Uterus (tissue), 4 donors: Measurements from ENCODE around the gene CELSR1. TPM values are rescaled to one million over a fixed set of nuclear protein-coding genes. Genes with fewer than 3 reads are reported as not detected.

Source experiments
- DNase-seq, 2 donors: peaks; one replicate each; pipeline ENCODE4 v3.0.0-alpha.2; 2019 to 2020
- H3K27ac ChIP-seq, 2 donors: fragments of 200-600 bp; sonication (generic); 1 replicate in 1 of 2; 2 replicates in 1 of 2; pipeline ENCODE4 v1.5.1; 2016 to 2018
- H3K27me3 ChIP-seq, 2 donors: fragments of 200-600 bp; sonication (generic); one replicate each; pipeline ENCODE4 v1.5.1; 2018 to 2019; ENCODE audit warnings: control low read depth in 1 of 2
- H3K36me3 ChIP-seq, 2 donors: fragments of 200-600 bp; sonication (generic); one replicate each; pipeline ENCODE4 v1.5.1; 2019; ENCODE audit warnings: control low read depth in 1 of 2
- H3K4me1 ChIP-seq, 2 donors: fragments of 200-600 bp; sonication (generic); one replicate each; pipeline ENCODE4 v1.5.1; 2018 to 2019; ENCODE audit warnings: control low read depth in 1 of 2
- H3K4me3 ChIP-seq, 2 donors: fragments of 200-600 bp; sonication (generic); 1 replicate in 1 of 2; 2 replicates in 1 of 2; pipeline ENCODE4 v1.5.1; 2018 to 2019; ENCODE audit warnings: mild to moderate bottlenecking in 1 of 2
- H3K9me3 ChIP-seq, 2 donors: fragments of 200-600 bp; sonication (generic); one replicate each; pipeline ENCODE4 v1.5.1; 2019; ENCODE audit warnings: control low read depth in 1 of 2
- CTCF ChIP-seq, 4 experiments: fragments of 200-600 bp in 2 of 4; fragments of 450-650 bp in 2 of 4; sonication (generic) in 2 of 4; IDR thresholded peaks; one replicate each; pipeline ENCODE4 v1.5.1; 2016 to 2019; ENCODE audit warnings: antibody characterized with exemption in 4 of 4, mild to moderate bottlenecking in 2 of 4, moderate library complexity in 1 of 4
- POLR2A ChIP-seq, 2 donors: fragments of 450-650 bp; IDR thresholded peaks; one replicate each; pipeline ENCODE4 v1.6.1; 2016; ENCODE audit warnings: antibody characterized with exemption in 2 of 2, mild to moderate bottlenecking in 1 of 2, moderate library complexity in 1 of 2
- intact Hi-C: fragments of 100-400 bp; cut with DNase I; formaldehyde crosslinking; loops from one replicate; pipeline ENCODE4 v1.15.1; 2023; ENCODE audit warnings: low total_unique reads
- total RNA-seq, 4 donors: library from RNA; depleted of rRNA in 3 of 4; stranded (reverse); fragments of >200 nt in 3 of 4; gene quantifications; one replicate each; pipeline versions ENCODE4 v1.1.0 to v1.2.4, GENCODE V29; 2014 to 2023
- donor health status: DM: yes; HTN: yes; CAD: no.

The CELSR1 gene
- total RNA-seq, 4 donors from 2014 or later = 1.5 to 15.8 (median 8.4) TPM

GRCh38 chr22:46453829-46454503 lies 83.5 kb downstream of the CELSR1 start:
- H3K27me3 ChIP-seq = no peaks in the 10 kb centered on the region
- H3K27ac ChIP-seq = no peak overlapping the region
- intact Hi-C loops = no loop called here
- H3K36me3 ChIP-seq = no peaks in the 10 kb centered on the region
- no peak overlapping the region for H3K4me3 ChIP-seq
- TF ChIP-seq CTCF (IDR thresholded peaks at IDR 0.05) (no peak), POLR2A (IDR thresholded peaks at IDR 0.05) (no peak)
- DNase-seq = no peak
- no peaks in the 10 kb centered on the region for H3K9me3 ChIP-seq
- no peaks in the 10 kb centered on the region for H3K4me1 ChIP-seq

DNA sequence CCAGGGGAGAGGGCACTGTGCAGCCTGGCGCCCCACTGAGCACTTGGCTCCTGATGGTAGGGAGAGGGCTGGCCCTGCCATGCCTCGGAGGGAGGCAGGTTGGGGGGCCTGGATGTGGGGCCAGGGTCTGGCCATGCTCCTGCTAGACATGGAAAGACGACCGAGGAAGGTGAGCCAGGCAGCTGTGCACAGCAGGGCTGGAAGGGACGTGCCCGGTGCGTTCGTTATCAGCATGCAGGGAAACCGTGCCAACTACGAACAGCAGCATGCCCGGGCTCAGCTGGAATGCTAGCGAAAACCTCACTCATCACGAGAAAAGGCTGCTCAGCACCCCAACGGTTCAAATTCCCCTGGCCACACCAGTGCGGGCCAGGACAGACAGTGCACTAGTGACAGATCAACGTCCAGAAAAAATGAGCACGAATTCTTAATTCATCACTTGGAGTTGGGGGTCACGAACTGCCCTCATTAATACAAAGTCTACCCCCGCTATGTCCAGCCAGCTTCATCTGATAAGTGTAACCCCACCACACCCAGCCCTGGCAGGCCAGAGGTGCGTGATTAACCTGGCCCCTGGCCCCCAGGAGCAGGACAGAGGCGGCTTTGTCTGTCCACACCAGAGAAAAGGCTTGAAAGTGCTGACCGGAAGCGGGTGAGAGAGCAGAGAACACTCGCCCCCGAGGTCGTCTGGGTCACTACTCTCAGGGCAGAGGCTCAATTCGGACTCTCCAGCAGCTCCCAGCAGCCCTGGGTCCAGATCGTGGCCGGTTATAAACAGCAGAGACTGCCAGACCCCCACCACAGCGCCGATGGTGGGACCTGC lies 84.2 kb downstream of the CELSR1 start:
- Histone ChIP-seq H3K4me1 (no peaks in the 10 kb centered on the region), H3K4me3 (no peak overlapping the region), H3K27me3 (no peaks in the 10 kb centered on the region), H3K9me3 (no peaks in the 10 kb centered on the region), H3K36me3 (no peaks in the 10 kb centered on the region), H3K27ac (no peak overlapping the region)
- no peak for TF ChIP-seq CTCF (IDR thresholded peaks at IDR 0.05)
- no peak for TF ChIP-seq POLR2A (IDR thresholded peaks at IDR 0.05)
- DNase-seq = no peak
- intact Hi-C loops = no loop called here

DNA sequence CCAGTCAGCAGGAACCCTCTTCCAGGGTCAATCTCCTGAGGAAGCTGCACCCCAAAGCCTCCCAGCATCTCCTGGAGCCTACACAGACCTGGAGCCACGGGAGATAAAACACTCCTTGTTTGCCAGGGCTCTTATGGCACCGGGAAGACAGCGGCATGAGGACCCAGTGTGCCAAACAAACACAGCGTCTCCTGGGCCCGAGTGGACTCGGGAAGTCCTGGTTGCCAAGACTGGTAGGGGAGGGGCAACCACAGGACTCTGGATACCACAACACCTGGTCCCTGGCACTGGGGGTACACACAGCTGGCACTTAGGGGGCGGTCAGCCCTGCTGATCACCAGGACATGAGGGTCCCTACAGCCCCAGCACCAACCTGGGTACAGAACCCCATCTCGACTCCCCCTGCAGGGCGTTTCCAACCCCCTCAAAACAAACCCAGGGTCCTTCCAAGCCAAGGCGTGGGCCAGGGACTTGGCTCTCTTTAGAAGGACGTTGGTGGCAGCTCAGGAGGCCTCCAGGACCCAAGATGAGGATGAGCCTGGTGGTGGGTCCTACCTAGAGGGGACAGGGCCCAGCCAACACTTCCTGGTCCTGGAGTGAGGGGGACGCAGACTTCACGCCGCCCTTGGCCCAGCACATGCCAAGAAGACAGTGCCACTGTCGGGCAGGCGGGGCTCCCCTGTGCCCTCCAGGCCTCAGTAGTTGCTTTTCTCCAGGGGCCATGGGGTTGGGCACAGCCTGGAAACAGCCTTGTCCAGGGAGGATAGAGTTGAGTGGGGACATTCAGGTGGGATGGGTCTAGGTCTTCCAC lies 85.0 kb downstream of the CELSR1 start:
- intact Hi-C loops = no loop called here
- Histone ChIP-seq H3K27ac (no peak overlapping the region), H3K36me3 (no peaks in the 10 kb centered on the region), H3K4me3 (no peak overlapping the region), H3K9me3 (no peaks in the 10 kb centered on the region), H3K27me3 (no peaks in the 10 kb centered on the region), H3K4me1 (no peaks in the 10 kb centered on the region)
- TF ChIP-seq POLR2A (IDR thresholded peaks at IDR 0.05) (no peak), CTCF (IDR thresholded peaks at IDR 0.05) (no peak)
- DNase-seq = no peak

- H3K4me1 ChIP-seq = no peaks in the 10 kb centered on the region
- H3K36me3 ChIP-seq = no peaks in the 10 kb centered on the region
- H3K9me3 ChIP-seq = no peaks in the 10 kb centered on the region
- H3K4me3 ChIP-seq = no peak overlapping the region
- H3K27me3 ChIP-seq = no peaks in the 10 kb centered on the region
- intact Hi-C loops = no loop called here
- DNase-seq = no peak
- TF ChIP-seq CTCF (IDR thresholded peaks at IDR 0.05) (no peak), POLR2A (IDR thresholded peaks at IDR 0.05) (no peak)
- H3K27ac ChIP-seq = no peak overlapping the region
Measured at GRCh38 chr22:46451741-46452140, 85.7 kb downstream of the CELSR1 start.
